NCI-H1092 (cell line): ENCODE measurements around the gene APOH.

Experiments used
- DNase-seq: peaks from one replicate; lab custom pipeline; 2025; lab: John Stamatoyannopoulos, UW

Gene APOH

GRCh38 chr17:66191593-66192377 is 37.4 kb downstream of the APOH start, which contains the start of gene CEP112:
TSS of gene CEP112 (minus strand) at chr17:66192133.
- peak; percentile 89 for DNase-seq

- DNase-seq = no peak
Observed at GRCh38 chr17:66190738-66191592, 38.2 kb downstream of the APOH start.

- DNase-seq = no peak
Observed at GRCh38 chr17:66187718-66188117, 41.5 kb downstream of the APOH start.

GRCh38 chr17:66185862-66186261 is 43.4 kb downstream of the APOH start:
- no peak for DNase-seq

GRCh38 chr17:66184392-66184791 is 44.8 kb downstream of the APOH start:
- DNase-seq = no peak

GRCh38 chr17:66183529-66183928 is 45.7 kb downstream of the APOH start:
- no peak for DNase-seq

- DNase-seq = no peak
Observed at GRCh38 chr17:66178642-66179041, 50.6 kb downstream of the APOH start.

GRCh38 chr17:66177048-66177447 is 52.2 kb downstream of the APOH start:
- DNase-seq = peak; percentile 68

- DNase-seq = no peak
Observed at GRCh38 chr17:66175892-66176291, 53.3 kb downstream of the APOH start.

GRCh38 chr17:66172691-66173223 is 56.5 kb downstream of the APOH start:
- no peak for DNase-seq

- no peak for DNase-seq
Observed at GRCh38 chr17:66172144-66172543, 57.1 kb downstream of the APOH start.

GRCh38 chr17:66171692-66172091 is 57.5 kb downstream of the APOH start:
- DNase-seq = no peak

- DNase-seq = no peak
Observed at GRCh38 chr17:66171172-66171571, 58.0 kb downstream of the APOH start.

GRCh38 chr17:66169839-66170238 is 59.4 kb downstream of the APOH start:
- no peak for DNase-seq

GRCh38 chr17:66167189-66167815 is 61.9 kb downstream of the APOH start:
- no peak for DNase-seq

GRCh38 chr17:66165537-66166123 is 63.6 kb downstream of the APOH start:
- peak; percentile 33 for DNase-seq
